Stimulated activated naive CD8-positive, alpha-beta T cell treated with anti-CD3 and anti-CD28 coated beads, Interleukin-15, Interleukin-2, amounts not matched to agents 100 ng/mL and 50 ng/mL, for 24 hours (primary cell): ENCODE results near the gene ARVCF.
"Not testable (repeated sequence)": the region's sequence is repeated elsewhere in the genome, so short reads cannot be mapped to it uniquely, and the experiment has no call there.

Experiments used
- H3K27ac Mint-ChIP-seq: one replicate; pipeline ENCODE4 v1.8.0; 2021; ENCODE audit warnings: mild to moderate bottlenecking, mixed read lengths
- H3K27me3 Mint-ChIP-seq: one replicate; pipeline ENCODE4 v1.8.0; 2021; ENCODE audit warnings: mixed read lengths
- H3K36me3 Mint-ChIP-seq: one replicate; pipeline ENCODE4 v1.8.0; 2021; ENCODE audit warnings: low read depth, mixed read lengths
- H3K4me1 Mint-ChIP-seq: one replicate; pipeline ENCODE4 v1.8.0; 2021; ENCODE audit warnings: low read depth, mixed read lengths
- H3K4me3 Mint-ChIP-seq: one replicate; pipeline ENCODE4 v1.8.0; 2021; ENCODE audit warnings: mild to moderate bottlenecking, mixed read lengths
- H3K9me3 Mint-ChIP-seq: one replicate; pipeline ENCODE4 v1.8.0; 2021; ENCODE audit warnings: mixed read lengths

The ARVCF gene

DNA sequence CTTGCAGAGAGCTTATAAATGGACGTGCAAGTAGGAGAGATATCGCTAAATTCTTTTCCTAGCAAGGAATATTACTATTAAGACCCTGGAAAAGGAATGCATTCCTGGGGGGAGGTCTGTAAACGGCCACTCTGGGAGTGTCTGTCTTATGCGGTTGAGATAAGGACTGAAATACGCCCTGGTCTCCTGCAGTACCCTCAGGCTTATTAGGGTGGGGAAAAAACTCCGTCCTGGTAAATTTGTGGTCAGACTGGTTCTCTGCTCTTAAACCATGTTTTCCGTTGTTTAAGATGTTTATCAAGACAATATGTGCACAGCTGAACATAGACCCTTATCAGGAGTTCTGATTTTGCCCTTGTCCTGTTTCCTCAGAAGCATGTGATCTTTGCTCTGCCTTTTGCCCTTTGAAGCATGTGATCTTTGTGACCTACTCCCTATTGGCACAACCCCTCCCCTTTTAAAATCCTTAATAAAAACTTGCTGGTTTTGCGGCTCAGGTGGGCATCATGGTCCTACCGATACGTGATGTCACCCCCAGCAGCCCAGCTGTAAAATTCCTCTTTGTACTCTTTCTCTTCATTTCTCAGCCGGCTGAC lies 81.4 kb downstream of the ARVCF start:
- H3K36me3 Mint-ChIP-seq, result peaks cover 34% of the 10 kb centered on the region
- not testable (repeated sequence) for H3K4me1 Mint-ChIP-seq

DNA sequence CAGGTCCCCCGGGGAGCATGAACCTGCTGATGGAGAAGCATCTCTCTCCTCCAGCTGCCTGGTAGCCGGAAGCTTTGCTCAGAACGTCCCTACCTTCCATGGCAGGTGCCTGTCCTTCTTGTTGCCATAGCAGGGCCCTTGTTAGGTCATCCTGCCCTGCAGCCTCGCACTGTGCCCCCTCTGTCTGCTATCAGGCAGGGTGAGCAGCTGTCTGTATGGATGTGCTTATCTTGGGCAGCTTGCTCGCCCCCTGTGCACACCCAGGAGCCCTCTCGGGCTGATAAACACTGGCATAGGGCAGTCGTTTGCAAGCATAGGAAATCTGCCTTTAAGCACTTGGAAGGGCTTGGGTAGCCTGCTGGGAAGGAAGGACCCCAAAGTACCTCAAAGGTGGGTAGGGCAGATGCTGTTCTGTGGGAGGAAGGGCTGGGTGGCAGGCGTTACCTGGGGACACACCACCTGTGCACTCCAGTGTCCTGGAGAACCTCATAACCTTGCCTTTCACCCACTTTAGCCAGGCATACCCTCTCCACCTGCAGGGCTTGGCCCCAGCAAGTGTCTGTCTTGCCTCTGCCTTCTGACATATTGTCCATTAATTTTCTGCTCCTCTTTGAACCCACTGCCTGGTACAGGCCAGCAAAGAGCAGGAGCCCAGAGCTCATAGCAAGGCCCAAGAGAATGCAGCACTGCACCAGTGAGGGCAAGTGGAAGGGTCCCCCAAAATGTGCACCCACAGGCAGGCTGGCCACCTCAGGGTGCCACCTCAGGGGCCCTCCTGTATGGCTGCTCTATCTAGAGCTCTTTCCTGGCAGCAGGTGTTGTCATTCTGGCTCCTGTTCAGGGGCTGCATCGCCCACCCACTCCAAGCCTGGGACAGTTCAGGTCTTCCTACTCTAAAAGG lies 83.0 kb downstream of the ARVCF start:
- no peak overlapping the region for H3K27ac Mint-ChIP-seq
- H3K4me1 Mint-ChIP-seq, result no peaks in the 10 kb centered on the region
- H3K36me3 Mint-ChIP-seq, result peaks cover 32% of the 10 kb centered on the region
- H3K4me3 Mint-ChIP-seq, result no peak overlapping the region
- H3K27me3 Mint-ChIP-seq, result no peaks in the 10 kb centered on the region
- peaks cover 7% of the 10 kb centered on the region for H3K9me3 Mint-ChIP-seq

More for the DNA sequence above, 81.4 kb downstream of the ARVCF start:
- not testable (repeated sequence) for H3K4me3 Mint-ChIP-seq, H3K27ac Mint-ChIP-seq, H3K9me3 Mint-ChIP-seq, H3K27me3 Mint-ChIP-seq

GRCh38 chr22:19932367-19933206 lies 84.0 kb downstream of the ARVCF start:
- H3K4me1 Mint-ChIP-seq, result no peaks in the 10 kb centered on the region
- H3K9me3 Mint-ChIP-seq, result peaks cover 7% of the 10 kb centered on the region
- H3K4me3 Mint-ChIP-seq, result no peak overlapping the region
- H3K27me3 Mint-ChIP-seq, result no peaks in the 10 kb centered on the region
- no peak overlapping the region for H3K27ac Mint-ChIP-seq
- peaks cover 24% of the 10 kb centered on the region for H3K36me3 Mint-ChIP-seq

- H3K4me1 Mint-ChIP-seq, result no peaks in the 10 kb centered on the region
- H3K27ac Mint-ChIP-seq, result no peak overlapping the region
- H3K9me3 Mint-ChIP-seq, result peaks cover 3% of the 10 kb centered on the region
- no peaks in the 10 kb centered on the region for H3K27me3 Mint-ChIP-seq
- no peak overlapping the region for H3K4me3 Mint-ChIP-seq
- H3K36me3 Mint-ChIP-seq, result peaks cover 14% of the 10 kb centered on the region
Observed at GRCh38 chr22:19931514-19931913, 85.1 kb downstream of the ARVCF start.

DNA sequence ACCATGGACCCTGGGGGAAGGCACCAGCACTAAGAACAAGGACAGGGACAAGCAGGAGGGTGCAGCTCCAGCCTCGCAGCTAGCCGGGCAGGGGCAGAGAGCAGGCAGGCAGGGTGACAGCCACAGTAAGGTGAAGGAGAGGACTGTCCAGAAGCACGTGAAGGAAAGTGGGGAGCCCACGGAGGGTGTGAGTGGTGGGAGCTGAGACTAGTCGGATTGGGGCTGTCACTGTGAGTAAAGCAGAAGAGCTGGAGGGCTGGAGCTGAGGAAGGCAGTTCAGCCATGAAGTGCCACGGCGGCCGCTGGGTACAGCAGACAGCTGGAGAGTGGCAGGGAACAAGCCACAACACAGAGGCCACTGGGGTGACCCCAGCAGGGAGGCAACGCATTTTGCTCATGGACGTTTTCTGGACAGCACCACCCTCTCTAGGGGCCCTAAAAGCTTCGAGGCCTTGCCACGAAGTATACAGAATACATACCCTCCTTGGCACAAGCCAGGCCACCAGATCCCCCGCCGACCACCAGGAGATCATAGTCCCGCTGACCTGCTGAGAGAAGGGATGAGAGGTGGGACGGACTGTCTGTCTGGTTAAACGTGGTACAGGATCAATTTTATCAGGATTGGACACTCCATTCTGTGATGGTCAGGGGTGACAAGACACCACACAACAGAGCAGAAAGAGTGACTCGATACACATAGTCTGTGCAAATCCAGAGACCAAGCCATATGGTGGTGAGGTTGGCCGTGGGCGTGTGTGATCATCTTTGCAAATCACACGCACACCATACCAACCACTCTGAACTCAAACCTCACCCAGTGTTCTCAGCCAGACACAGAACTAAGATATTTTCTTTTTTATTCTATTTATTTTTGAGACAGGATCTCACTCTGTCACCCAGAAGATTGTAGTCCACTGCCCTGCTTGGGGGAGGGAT lies 85.8 kb downstream of the ARVCF start:
- H3K9me3 Mint-ChIP-seq, result no peaks in the 10 kb centered on the region
- no peaks in the 10 kb centered on the region for H3K4me1 Mint-ChIP-seq
- H3K27me3 Mint-ChIP-seq, result no peaks in the 10 kb centered on the region
- H3K4me3 Mint-ChIP-seq, result no peak overlapping the region
- no peak overlapping the region for H3K27ac Mint-ChIP-seq
- H3K36me3 Mint-ChIP-seq, result peaks cover 7% of the 10 kb centered on the region

- Mint-ChIP-seq H3K4me1 (no peaks in the 10 kb centered on the region), H3K27ac (no peak overlapping the region), H3K4me3 (no peak overlapping the region)
Observed at GRCh38 chr22:19929586-19930550, 86.8 kb downstream of the ARVCF start.

DNA sequence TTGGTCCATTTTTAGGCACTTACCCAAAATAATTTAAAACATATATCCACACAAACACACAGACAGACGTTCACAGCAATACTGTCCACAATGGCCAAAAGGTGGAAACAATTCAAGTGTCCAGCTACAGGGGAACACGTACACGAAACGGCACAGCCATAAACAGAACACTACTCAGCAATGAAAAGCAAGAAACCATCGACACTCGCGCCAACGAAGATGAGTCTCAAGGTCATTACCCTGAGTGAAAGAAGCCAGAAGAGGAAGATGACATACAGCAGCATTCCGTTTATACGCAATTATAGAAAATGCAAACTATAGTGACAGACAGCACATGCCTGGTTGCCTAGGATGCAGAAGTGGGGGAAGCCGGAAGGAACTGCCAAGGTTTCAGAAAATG lies 88.4 kb downstream of the ARVCF start:
- no peaks in the 10 kb centered on the region for H3K9me3 Mint-ChIP-seq
- no peaks in the 10 kb centered on the region for H3K27me3 Mint-ChIP-seq
- no peaks in the 10 kb centered on the region for H3K4me1 Mint-ChIP-seq
- no peak overlapping the region for H3K4me3 Mint-ChIP-seq
- H3K27ac Mint-ChIP-seq, result no peak overlapping the region
- H3K36me3 Mint-ChIP-seq, result no peaks in the 10 kb centered on the region

More at GRCh38 chr22:19929586-19930550, 86.8 kb downstream of the ARVCF start:
- Mint-ChIP-seq H3K9me3 (no peaks in the 10 kb centered on the region), H3K36me3 (no peaks in the 10 kb centered on the region), H3K27me3 (no peaks in the 10 kb centered on the region)

- Mint-ChIP-seq H3K27me3 (no peaks in the 10 kb centered on the region), H3K27ac (no peak overlapping the region), H3K36me3 (no peaks in the 10 kb centered on the region), H3K4me3 (no peak overlapping the region), H3K9me3 (no peaks in the 10 kb centered on the region), H3K4me1 (no peaks in the 10 kb centered on the region)
Observed at GRCh38 chr22:19927696-19928095, 88.9 kb downstream of the ARVCF start.

DNA sequence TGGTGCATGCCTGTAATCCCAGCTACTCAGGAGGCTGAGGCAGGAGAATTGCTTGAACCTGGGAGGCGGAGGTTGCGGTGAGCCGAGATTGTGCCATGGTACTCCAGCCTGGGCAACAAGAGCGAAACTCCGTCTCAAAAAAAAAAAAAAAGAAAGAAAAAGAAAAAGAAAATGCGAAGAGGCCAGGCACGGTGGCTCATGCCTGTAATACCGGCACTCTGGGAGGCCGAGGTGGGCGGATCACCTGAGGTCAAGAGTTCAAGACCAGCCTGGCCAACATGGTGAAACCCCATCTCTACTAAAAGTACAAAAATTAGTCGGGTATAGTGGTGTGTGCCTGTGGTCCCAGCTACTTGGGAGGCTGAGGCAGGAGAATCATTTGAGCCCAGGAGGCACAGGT lies 90.6 kb downstream of the ARVCF start:
- H3K27ac Mint-ChIP-seq, H3K4me1 Mint-ChIP-seq, H3K9me3 Mint-ChIP-seq, H3K4me3 Mint-ChIP-seq, H3K27me3 Mint-ChIP-seq, H3K36me3 Mint-ChIP-seq: not testable (repeated sequence)

DNA sequence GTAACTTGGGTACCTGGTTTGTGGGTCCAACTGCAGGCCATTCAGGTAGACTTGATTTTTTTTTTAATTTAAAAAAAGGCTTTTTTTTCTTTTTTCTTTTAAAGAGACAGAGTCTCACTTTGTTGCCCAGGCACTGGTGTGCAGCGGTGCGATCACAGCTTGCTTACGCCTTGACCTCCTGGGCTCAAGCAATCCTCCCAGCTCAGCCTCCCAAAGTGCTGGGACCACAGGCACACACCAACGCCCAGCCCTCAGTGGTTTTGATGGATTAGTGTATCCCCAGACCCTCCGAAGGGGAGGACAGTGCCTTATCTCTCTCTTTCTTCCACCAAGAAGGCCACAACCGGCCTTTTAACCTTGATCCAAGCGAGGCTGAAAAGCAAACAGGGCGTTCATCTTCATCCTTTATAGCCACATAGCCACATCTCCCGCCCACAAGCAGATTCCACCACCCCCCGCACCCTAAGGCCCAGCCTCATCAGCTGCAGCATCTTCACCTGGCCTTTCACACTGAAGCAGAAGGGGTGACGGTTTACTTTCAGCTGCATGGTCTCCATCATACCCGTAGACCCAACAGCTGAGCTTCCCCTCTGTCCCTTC lies 92.6 kb downstream of the ARVCF start:
- Mint-ChIP-seq H3K4me3 (no peak overlapping the region), H3K36me3 (no peaks in the 10 kb centered on the region), H3K4me1 (no peaks in the 10 kb centered on the region), H3K27ac (no peak overlapping the region), H3K27me3 (no peaks in the 10 kb centered on the region), H3K9me3 (no peaks in the 10 kb centered on the region)

DNA sequence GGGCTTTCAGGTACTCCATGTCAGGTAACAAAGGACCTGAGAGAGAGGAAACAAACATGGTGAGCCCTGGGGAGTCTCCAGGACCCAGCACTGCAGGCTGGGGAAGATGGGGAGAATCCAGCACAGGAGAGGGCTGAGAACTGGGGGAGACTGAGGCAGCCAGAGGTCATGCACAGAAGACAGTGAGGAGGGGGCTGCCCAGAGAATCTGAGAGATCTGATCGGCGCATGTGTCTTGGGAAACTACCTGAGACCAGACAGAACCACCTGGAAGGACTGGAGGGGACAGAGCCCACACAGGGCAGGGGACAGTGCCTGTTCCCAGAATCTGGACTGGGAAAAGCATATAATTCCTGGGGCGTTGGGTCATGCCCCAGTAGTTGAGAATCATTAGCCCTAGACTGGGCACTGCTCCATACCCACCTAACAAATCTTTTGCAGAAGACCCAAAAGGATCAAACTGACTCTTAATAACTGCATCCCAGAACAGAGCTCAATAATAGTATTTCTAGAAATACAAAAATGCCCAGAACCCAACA lies 95.0 kb downstream of the ARVCF start:
- Mint-ChIP-seq H3K27me3 (no peaks in the 10 kb centered on the region), H3K4me3 (no peak overlapping the region), H3K9me3 (no peaks in the 10 kb centered on the region), H3K36me3 (no peaks in the 10 kb centered on the region), H3K4me1 (no peaks in the 10 kb centered on the region), H3K27ac (no peak overlapping the region)
